ENCODE measurements around the gene MEGF6. TPM values are rescaled to one million over a fixed set of nuclear protein-coding genes. Genes with fewer than 3 reads are reported as not detected.
"Not testable (repeated sequence)": the region's sequence is repeated elsewhere in the genome, so short reads cannot be mapped to it uniquely, and the experiment has no call there.

Gene MEGF6
- total RNA-seq, 1 experiment from 2014 or later: 21.3 TPM

DNA sequence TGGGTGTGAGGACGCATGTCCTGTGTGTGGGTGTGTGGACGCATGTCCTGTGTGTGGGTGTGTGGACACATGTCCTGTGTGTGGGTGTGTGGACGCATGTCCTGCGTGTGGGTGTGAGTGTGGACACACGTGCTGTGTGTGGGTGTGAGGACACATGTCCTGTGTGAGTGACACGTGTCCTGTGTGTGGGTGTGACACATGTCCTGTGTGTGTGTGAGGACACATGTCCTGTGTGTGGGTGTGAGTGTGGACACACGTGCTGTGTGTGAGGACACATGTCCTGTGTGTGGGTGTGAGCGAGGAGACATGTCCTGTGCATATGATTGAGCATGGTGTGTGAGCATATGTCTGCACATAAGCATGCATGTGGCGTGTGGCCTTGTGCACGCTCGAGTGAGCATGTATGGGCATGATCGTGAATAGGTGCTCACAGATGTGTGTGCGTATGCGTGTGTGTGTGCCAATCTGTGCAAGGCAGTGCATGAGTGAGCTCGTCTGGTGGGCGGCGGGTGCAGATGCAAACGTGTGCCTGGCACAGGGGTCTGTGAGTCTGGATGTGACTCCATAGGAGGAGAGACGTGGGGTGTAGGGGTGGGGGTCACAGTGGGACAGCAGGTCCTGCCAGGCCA, 25.3 kb downstream of the MEGF6 start:
- no peaks in the 10 kb centered on the region for H3K79me1 ChIP-seq (ENCODE audit: insufficient read depth, low read depth, low read length, poor library complexity, severe bottlenecking)
- no peak overlapping the region for H2AK5ac ChIP-seq (ENCODE audit: insufficient read length, low read length)
- no peak overlapping the region for H3T11ph ChIP-seq (ENCODE audit: low read length)
- no peak overlapping the region for H3K18ac ChIP-seq (ENCODE audit: insufficient read length, low read depth, low read length)
- Mint-ChIP-seq H3K27ac (no peak overlapping the region), H3K27me3 (ENCODE audit: low read depth) (no peaks in the 10 kb centered on the region; the same call in 1 of the 2 replicates), H3K4me1 (peaks cover 0 to 22% of the 10 kb centered on the region in 2 experiments; a peak in 2 of 4 replicates), H3K4me3 (no peak overlapping the region), H3K36me3 (ENCODE audit: insufficient read depth in 1 of 3, low read depth in 3 of 3) (peaks cover 3 to 7% (median 5%) of the 10 kb centered on the region in 3 experiments; a peak in 4 of 7 replicates), H3K9me3 (peaks cover 2 to 4% of the 10 kb centered on the region in 2 experiments; a peak in 2 of 5 replicates)
- no peak overlapping the region for H2BK15ac ChIP-seq (ENCODE audit: low read depth, low read length)
- H3K23ac ChIP-seq (ENCODE audit: insufficient read length, low read depth, low read length): no peak overlapping the region
- H3K27me3 ChIP-seq (ENCODE audit: insufficient read depth, low read length): no peaks in the 10 kb centered on the region
- H3K4me1 ChIP-seq (ENCODE audit: insufficient read depth, low read length): no peaks in the 10 kb centered on the region
- no peaks in the 10 kb centered on the region for H4K20me1 ChIP-seq (ENCODE audit: control insufficient read depth, insufficient read depth, insufficient read length)
- no peak overlapping the region for H4K91ac ChIP-seq (ENCODE audit: insufficient read length, low read depth, low read length)
- no peak overlapping the region for H3K27ac ChIP-seq (ENCODE audit: insufficient read length, low read depth, low read length)
- no peak overlapping the region for H3K9ac ChIP-seq (ENCODE audit: extremely low read depth, insufficient read length, low read length)
- no peak overlapping the region for H4K5ac ChIP-seq (ENCODE audit: insufficient read length, low read depth, low read length)
- TF ChIP-seq, protein P1, sequence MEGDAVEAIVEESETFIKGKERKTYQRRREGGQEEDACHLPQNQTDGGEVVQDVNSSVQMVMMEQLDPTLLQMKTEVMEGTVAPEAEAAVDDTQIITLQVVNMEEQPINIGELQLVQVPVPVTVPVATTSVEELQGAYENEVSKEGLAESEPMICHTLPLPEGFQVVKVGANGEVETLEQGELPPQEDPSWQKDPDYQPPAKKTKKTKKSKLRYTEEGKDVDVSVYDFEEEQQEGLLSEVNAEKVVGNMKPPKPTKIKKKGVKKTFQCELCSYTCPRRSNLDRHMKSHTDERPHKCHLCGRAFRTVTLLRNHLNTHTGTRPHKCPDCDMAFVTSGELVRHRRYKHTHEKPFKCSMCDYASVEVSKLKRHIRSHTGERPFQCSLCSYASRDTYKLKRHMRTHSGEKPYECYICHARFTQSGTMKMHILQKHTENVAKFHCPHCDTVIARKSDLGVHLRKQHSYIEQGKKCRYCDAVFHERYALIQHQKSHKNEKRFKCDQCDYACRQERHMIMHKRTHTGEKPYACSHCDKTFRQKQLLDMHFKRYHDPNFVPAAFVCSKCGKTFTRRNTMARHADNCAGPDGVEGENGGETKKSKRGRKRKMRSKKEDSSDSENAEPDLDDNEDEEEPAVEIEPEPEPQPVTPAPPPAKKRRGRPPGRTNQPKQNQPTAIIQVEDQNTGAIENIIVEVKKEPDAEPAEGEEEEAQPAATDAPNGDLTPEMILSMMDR (conservative IDR thresholded peaks at IDR 0.05): no peak
- no peak for DNase-seq
- no peak overlapping the region for H2BK120ac ChIP-seq (ENCODE audit: low read depth, low read length, poor library complexity, severe bottlenecking)
- no peak overlapping the region for H3K4me2 ChIP-seq (ENCODE audit: insufficient read depth, insufficient read length, low read length)
- no peak overlapping the region for H3K4ac ChIP-seq (ENCODE audit: low read depth, low read length)
- no CpG with 5 or more reads among the region's 19 CpGs for WGBS (ENCODE audit: extremely low coverage, insufficient read length, low lambda C conversion rate)
- H3K79me2 ChIP-seq (ENCODE audit: insufficient read depth, low read length): no peaks in the 10 kb centered on the region
- no peak overlapping the region for H2BK12ac ChIP-seq (ENCODE audit: insufficient read length, low read depth, low read length)
- no peak overlapping the region for H3K56ac ChIP-seq (ENCODE audit: insufficient read length, low read depth, low read length)
- no peaks in the 10 kb centered on the region for H3K23me2 ChIP-seq (ENCODE audit: insufficient read length, low read depth, low read length, poor library complexity, severe bottlenecking)
- H3K14ac ChIP-seq (ENCODE audit: insufficient read depth, low read length): no peak overlapping the region
- no peak overlapping the region for H2AFZ ChIP-seq (ENCODE audit: low read length)
- H2BK5ac ChIP-seq (ENCODE audit: insufficient read length, low read length): no peak overlapping the region
- no peak overlapping the region for H2BK20ac ChIP-seq (ENCODE audit: low read depth, low read length, poor library complexity, severe bottlenecking)
- peaks cover 6% of the 10 kb centered on the region for H3K9me3 ChIP-seq (ENCODE audit: control insufficient read depth, low read depth, low read length)
- peak overlapping the region; percentile 2 for H4K8ac ChIP-seq (replicated peaks; ENCODE audit: insufficient read length, low read depth, low read length)

DNA sequence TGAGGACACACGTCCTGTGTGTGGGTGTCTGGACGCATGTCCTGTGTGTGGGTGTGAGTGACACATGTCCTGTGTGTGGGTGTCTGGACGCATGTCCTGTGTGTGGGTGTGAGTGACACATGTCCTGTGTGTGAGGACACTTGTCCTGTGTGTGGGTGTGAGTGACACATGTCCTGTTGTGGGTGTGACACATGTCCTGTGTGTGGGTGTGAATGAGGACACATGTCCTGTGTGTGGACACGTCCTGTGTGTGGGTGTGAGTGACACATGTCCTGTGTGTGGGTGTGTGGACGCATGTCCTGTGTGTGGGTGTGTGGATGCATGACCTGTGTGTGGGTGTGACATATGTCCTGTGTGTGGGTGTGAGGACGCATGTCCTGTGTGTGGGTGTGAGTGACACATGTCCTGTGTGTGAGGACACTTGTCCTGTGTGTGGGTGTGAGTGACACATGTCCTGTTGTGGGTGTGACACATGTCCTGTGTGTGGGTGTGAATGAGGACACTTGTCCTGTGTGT, 25.9 kb downstream of the MEGF6 start:
- H3K4me1 Mint-ChIP-seq: peaks cover 0 to 18% of the 10 kb centered on the region in 2 experiments; a peak in 2 of 4 replicates
- not testable (repeated sequence) for H3K27me3 ChIP-seq (ENCODE audit: insufficient read depth, low read length); H2BK120ac ChIP-seq (ENCODE audit: low read depth, low read length, poor library complexity, severe bottlenecking); H2BK12ac ChIP-seq (ENCODE audit: insufficient read length, low read depth, low read length); H3K4me3 Mint-ChIP-seq; H2AK5ac ChIP-seq (ENCODE audit: insufficient read length, low read length); DNase-seq; H3K14ac ChIP-seq (ENCODE audit: insufficient read depth, low read length); H4K5ac ChIP-seq (ENCODE audit: insufficient read length, low read depth, low read length); H3K56ac ChIP-seq (ENCODE audit: insufficient read length, low read depth, low read length); H4K20me1 ChIP-seq (ENCODE audit: control insufficient read depth, insufficient read depth, insufficient read length); H3K4ac ChIP-seq (ENCODE audit: low read depth, low read length); H3K18ac ChIP-seq (ENCODE audit: insufficient read length, low read depth, low read length); H3K79me1 ChIP-seq (ENCODE audit: insufficient read depth, low read depth, low read length, poor library complexity, severe bottlenecking); H4K91ac ChIP-seq (ENCODE audit: insufficient read length, low read depth, low read length); H3K27me3 Mint-ChIP-seq (ENCODE audit: low read depth); H4K8ac ChIP-seq (replicated peaks; ENCODE audit: insufficient read length, low read depth, low read length); H3T11ph ChIP-seq (ENCODE audit: low read length); H2BK5ac ChIP-seq (ENCODE audit: insufficient read length, low read length); H3K23ac ChIP-seq (ENCODE audit: insufficient read length, low read depth, low read length); H3K27ac Mint-ChIP-seq; H2BK20ac ChIP-seq (ENCODE audit: low read depth, low read length, poor library complexity, severe bottlenecking); H2BK15ac ChIP-seq (ENCODE audit: low read depth, low read length); H2AFZ ChIP-seq (ENCODE audit: low read length); H3K4me1 ChIP-seq (ENCODE audit: insufficient read depth, low read length); H3K9me3 Mint-ChIP-seq; H3K27ac ChIP-seq (ENCODE audit: insufficient read length, low read depth, low read length); H3K23me2 ChIP-seq (ENCODE audit: insufficient read length, low read depth, low read length, poor library complexity, severe bottlenecking); H3K9ac ChIP-seq (ENCODE audit: extremely low read depth, insufficient read length, low read length); H3K36me3 Mint-ChIP-seq (ENCODE audit: insufficient read depth in 1 of 3, low read depth in 3 of 3); H3K4me2 ChIP-seq (ENCODE audit: insufficient read depth, insufficient read length, low read length); H3K79me2 ChIP-seq (ENCODE audit: insufficient read depth, low read length); H3K9me3 ChIP-seq (ENCODE audit: control insufficient read depth, low read depth, low read length)
- no CpG with 5 or more reads among the region's 6 CpGs for WGBS (ENCODE audit: extremely low coverage, insufficient read length, low lambda C conversion rate)
